Measurements from ENCODE around the gene ATP6V0C. TPM values are rescaled to one million over a fixed set of nuclear protein-coding genes. Genes with fewer than 3 reads are reported as not detected.

Gene ATP6V0C
- total and polyA plus RNA-seq, 2 of the 13 experiments (the other 11 are each of a cell fraction or from before 2014, with no cell fraction given) = 10.4 to 20.1 TPM

DNA sequence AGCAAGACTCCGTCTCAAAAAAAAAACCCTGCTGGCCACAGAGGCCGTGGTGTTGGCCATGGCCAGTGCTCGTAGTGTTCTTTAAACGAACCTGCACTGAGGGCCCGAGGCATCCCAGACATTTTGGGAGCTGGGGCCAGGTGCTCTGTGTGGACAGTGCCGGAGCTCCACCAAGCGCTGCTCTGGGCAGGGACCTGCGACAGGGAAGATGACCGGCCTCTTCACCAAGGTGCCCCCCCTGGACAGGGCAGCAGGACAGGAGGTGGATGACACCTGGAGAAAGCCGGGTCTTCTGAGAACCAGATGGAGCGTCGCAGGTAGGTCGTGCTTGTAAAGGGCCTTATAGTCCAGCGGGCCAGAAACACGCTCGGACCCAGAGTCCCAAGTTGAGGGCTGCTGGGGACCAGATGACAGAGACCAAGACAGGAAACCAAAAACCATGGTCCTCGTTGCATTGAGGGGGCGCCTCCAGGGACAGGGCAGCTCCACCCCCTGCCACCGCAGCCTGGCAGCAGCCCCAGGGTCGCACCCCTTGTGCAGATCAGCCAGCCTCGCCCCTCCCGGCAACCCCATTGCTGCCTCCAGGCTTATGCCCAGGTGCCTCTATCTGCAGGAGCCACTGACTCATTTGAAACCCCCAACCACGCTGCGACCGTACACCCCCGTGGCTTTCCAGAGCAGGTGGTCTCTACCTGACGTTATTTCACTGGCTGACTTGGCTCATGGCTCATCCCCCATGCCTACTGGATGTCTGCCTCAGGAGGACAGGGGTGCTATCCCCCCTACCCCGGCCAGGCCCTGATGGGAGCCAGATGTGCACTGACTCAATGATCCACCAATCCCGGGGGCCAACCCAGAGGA is 46.9 kb upstream of the ATP6V0C start:
- H3K27me3 ChIP-seq (ENCODE audit: control insufficient read depth in 1 of 2, insufficient read depth in 2 of 2, low read length in 2 of 2) = peaks cover 5 to 25% of the 10 kb centered on the region in 2 experiments
- ChIA-PET CTCF (ENCODE audit: low intra/inter-chr PET ratio, low total read pairs) (no interaction called here), POLR2A (no interaction called here)
- no peak for FAIRE-seq
- H3K36me3 ChIP-seq (replicated peaks in 1 of 2; ENCODE audit: control insufficient read depth in 1 of 2, insufficient read depth in 2 of 2, low read length in 2 of 2) = no peaks in the 10 kb centered on the region; a peak in 1 of 5 replicates
- no peaks in the 10 kb centered on the region for H4K20me1 ChIP-seq (ENCODE audit: insufficient read depth, low read length)
- no peak overlapping the region for H3K4me3 ChIP-seq (replicated peaks in 1 of 3; ENCODE audit: insufficient read depth in 1 of 3, low read depth in 2 of 3, low read length in 3 of 3)
- no peaks in the 10 kb centered on the region for H3K79me2 ChIP-seq (ENCODE audit: insufficient read depth, low read length)
- H3K27ac ChIP-seq (ENCODE audit: extremely low read length, insufficient read depth, low read length) = no peak overlapping the region
- no peak for TF ChIP-seq ZNF446 (CRISPR knock-in tag; IDR thresholded peaks at IDR 0.05)
- intact Hi-C loops (cut with micrococcal nuclease; ENCODE audit: unreplicated experiment) = no loop called here
- H3K9me3 ChIP-seq (ENCODE audit: low read length) = no peaks in the 10 kb centered on the region
- in situ Hi-C loops (cut with HindIII; ENCODE audit: extremely low pct_ligation_motif_present, low pct_unique_long_range_greater_than_20kb) = no loop called here
- no peak for ATAC-seq
- BruUV-seq (replicated peaks) = no TSS peak
- WGBS (ENCODE audit: low lambda C conversion rate) = 90% methylated on average over 26 of the region's 29 CpGs
- no peak overlapping the region for H3K9ac ChIP-seq (ENCODE audit: insufficient read depth, low read depth, low read length)
- no peak overlapping the region for H2AFZ ChIP-seq (ENCODE audit: low read length)
- DNase-seq (ENCODE audit: low spot score) = no peak
- H3K4me1 ChIP-seq (ENCODE audit: insufficient read depth, low read length) = peaks cover 34% of the 10 kb centered on the region
- no peak overlapping the region for H3K4me2 ChIP-seq (ENCODE audit: low read depth, low read length)

GRCh38 chr16:2467528-2468232 is 46.1 kb upstream of the ATP6V0C start:
- Histone ChIP-seq H3K36me3 (replicated peaks in 1 of 2; ENCODE audit: control insufficient read depth in 1 of 2, insufficient read depth in 2 of 2, low read length in 2 of 2) (no peaks in the 10 kb centered on the region), H3K9me3 (ENCODE audit: low read length) (no peaks in the 10 kb centered on the region), H3K9ac (ENCODE audit: insufficient read depth, low read depth, low read length) (peak overlapping the region; percentile 44; the same call in 1 of the 2 replicates), H3K4me2 (ENCODE audit: low read depth, low read length) (peak overlapping the region; percentile 83), H4K20me1 (ENCODE audit: insufficient read depth, low read length) (no peaks in the 10 kb centered on the region; the same call in 1 of the 2 replicates), H3K27me3 (ENCODE audit: control insufficient read depth in 1 of 2, insufficient read depth in 2 of 2, low read length in 2 of 2) (peaks cover 8 to 25% of the 10 kb centered on the region in 2 experiments), H2AFZ (ENCODE audit: low read length) (no peak overlapping the region), H3K4me3 (replicated peaks in 1 of 3; ENCODE audit: insufficient read depth in 1 of 3, low read depth in 2 of 3, low read length in 3 of 3) (peak overlapping the region; percentile 27 to 65 (median 43); a peak in 4 of 6 replicates), H3K27ac (ENCODE audit: extremely low read length, insufficient read depth, low read length) (no peak overlapping the region), H3K79me2 (ENCODE audit: insufficient read depth, low read length) (no peaks in the 10 kb centered on the region), H3K4me1 (ENCODE audit: insufficient read depth, low read length) (peaks cover 42% of the 10 kb centered on the region)
- intact Hi-C loops (cut with micrococcal nuclease; ENCODE audit: unreplicated experiment) = no loop called here
- CTCF ChIA-PET (ENCODE audit: low intra/inter-chr PET ratio, low total read pairs) = no interaction called here
- in situ Hi-C loops (cut with HindIII; ENCODE audit: extremely low pct_ligation_motif_present, low pct_unique_long_range_greater_than_20kb) = no loop called here
- TF ChIP-seq ZNF577 (CRISPR knock-in tag; IDR thresholded peaks at IDR 0.05; ENCODE audit: borderline replicate concordance, low read depth) = no peak
- TF ChIP-seq NONO (IDR thresholded peaks at IDR 0.05) = no peak
- peak; percentile 42; the same call in 1 of the 2 replicates for TF ChIP-seq NONO (CRISPR knock-in tag; conservative IDR thresholded peaks at IDR 0.05)
- peak; percentile 67 for TF ChIP-seq AGO2 (optimal IDR thresholded peaks at IDR 0.05; ENCODE audit: low read depth, low read length)
- peak; percentile 74 for TF ChIP-seq AGO1 (IDR thresholded peaks at IDR 0.05; ENCODE audit: low read depth, low read length, poor library complexity, severe bottlenecking)
- TF ChIP-seq KLF11 (CRISPR knock-in tag; IDR thresholded peaks at IDR 0.05) = no peak
- FAIRE-seq = no peak
- POLR2A ChIA-PET = interaction anchor here (1.7 kb wide), 1 partner anchor 8 kb away, joined by 6 read pairs; the partner anchor contains the start of gene TEDC2
- 85% methylated on average over 19 of the region's 80 CpGs for WGBS (ENCODE audit: low lambda C conversion rate)
- DNase-seq (ENCODE audit: low spot score) = no peak
- BruUV-seq (replicated peaks) = no TSS peak
- no peak for ATAC-seq
